Activated CD4-positive, CD25-positive, alpha-beta regulatory T cell treated with anti-CD3 and anti-CD28 coated beads, Interleukin-2, amount 50 U/mL, for 16 hours (primary cell): ENCODE results near the gene FPR1.

Experiments used
- DNase-seq: peaks from one replicate; pipeline ENCODE4 v3.0.0-alpha.2; 2020; ENCODE audit warnings: low read depth, low spot score

FPR1 gene

DNA sequence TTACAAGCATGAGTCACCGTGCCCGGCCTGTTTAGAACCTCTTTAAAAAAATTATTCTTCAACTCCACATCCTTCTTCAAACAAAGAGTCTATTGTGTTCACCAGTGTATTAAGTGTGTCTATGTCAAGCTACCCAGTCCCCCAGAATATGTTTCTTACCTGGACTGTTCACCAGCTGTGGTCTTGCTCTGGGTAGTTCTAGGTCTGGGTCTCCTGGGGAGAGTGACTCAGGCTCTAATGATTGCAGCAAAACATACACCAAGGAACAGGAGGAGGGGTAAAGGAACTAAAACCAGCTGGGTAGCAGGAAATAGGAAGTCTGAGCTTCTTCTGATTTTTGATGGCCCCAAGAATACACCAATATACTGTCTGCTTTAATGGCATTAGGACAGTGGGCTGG, at the start of gene FPR1:
TSS of gene FPR1 (minus strand) at position 224 of the 400 bp plus-strand sequence. CDS start 4,884 bp downstream, outside the sequence.
- no peak for DNase-seq

DNA sequence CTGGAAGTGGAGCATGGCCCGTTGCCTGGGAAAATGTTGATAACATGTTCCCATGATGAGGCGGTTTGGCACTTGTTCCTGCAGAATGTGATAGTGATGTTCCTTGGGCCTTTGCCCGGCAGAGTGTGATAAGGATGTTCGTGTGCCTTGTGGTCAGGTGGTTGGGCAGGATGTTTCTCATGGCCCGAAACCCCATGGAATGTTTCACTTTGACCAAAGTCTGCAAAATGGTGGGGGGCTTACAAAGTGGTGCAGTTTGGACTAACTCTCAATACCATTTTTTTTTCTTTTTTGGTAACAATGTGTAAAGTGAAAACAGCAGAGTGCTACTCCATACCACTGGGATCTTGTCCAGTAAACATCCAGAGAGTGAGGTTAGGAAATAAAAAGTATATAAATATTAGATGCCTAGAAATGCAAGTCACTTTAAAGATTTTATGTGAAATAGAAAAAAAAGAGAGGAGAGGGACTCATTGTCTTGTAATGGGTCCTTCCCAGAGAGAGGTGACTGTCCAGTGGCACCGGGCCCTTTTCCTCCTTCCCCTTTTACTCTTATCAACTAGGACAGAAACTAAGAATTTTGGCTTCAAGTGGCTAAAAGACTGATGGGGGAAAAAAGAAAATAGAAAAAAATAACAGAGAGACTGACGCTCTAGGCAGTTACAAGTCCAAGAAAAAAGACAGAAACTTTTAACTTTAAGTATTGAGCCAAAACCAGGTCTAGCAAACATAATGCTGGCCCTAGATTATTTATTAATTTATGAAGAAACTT, 49.0 kb upstream of the FPR1 start:
- no peak for DNase-seq

GRCh38 chr19:51799774-51800472, 48.2 kb upstream of the FPR1 start:
- DNase-seq: no peak

- DNase-seq: no peak
These were observed 47.5 kb upstream of the FPR1 start for GRCh38 chr19:51799034-51799773.

- no peak for DNase-seq
These were observed 46.4 kb upstream of the FPR1 start for GRCh38 chr19:51798062-51798461.

DNA sequence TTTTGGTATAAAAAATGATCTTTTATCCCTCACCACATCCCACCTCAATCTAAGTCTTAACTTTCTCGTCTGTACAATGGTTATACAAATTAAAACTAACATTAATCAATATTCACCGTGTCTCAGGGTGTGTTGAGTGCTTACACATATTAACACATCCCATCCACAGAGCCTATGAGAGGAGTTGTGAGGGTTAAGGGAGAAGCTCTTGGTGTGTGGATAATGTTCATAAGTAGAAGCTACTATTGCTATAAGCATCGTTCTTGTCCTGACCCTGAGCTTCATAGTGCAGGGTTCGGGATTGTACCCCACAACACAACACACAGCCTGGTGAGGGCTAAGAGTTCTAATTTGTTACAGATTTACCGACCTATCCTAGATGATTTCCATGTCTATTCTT, 45.8 kb upstream of the FPR1 start:
- no peak for DNase-seq

DNA sequence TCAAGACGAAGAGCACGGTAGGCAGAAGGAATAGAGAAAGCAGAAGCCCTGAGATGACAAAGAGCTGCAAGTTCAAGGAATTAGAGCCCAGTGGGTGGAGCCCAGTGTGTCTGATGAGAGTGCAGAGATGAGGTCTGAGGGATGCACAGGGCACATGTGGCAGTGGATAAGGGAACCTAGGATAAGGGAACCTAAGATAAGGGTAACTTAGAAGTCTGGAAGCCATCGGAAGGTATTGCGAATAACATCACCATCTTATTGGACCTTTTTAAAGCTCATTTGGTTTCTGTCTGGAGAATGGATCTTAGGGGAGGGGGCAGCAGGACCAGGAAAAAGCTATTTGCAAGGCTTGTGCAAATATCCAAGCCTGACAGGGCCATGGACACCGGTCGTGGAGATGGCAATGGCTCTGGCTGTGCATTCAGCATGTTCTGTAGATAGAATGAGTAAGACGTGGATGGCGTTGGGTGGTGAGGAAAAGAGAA, 44.6 kb upstream of the FPR1 start:
- DNase-seq: no peak

DNA sequence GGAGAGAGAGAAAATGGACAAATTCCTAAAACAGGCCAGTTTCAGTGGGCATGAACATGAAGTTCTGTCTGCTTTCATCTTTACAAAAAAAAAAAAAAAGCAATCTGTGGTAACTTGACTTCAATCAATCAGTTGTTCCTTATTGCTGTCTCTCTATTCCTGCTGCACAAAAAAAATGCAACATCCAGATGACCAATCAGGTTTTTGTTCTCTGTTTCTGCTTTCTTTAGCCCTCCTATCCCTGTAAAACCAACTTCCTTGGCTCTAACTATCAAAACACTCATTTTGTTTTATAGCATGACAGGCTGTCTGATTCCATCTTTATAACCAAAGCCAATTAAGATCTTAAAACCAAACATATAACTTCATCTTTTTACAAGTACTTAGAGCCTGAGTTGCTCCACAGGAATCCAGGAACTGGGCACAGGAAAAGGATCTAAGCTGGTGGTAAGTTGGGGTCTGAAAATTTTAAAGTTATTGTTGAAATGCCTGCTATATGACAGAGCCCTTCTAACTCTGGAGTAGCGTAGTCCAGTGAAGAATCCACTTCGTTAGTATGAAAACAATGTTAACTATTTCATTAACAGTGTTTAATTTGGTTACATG, 43.3 kb upstream of the FPR1 start, which contains the start of gene FPR3:
TSS of gene FPR3 (plus strand) at position 273 of the 606 bp plus-strand sequence. CDS start 28,592 bp downstream, outside the sequence.
- no peak for DNase-seq

DNA sequence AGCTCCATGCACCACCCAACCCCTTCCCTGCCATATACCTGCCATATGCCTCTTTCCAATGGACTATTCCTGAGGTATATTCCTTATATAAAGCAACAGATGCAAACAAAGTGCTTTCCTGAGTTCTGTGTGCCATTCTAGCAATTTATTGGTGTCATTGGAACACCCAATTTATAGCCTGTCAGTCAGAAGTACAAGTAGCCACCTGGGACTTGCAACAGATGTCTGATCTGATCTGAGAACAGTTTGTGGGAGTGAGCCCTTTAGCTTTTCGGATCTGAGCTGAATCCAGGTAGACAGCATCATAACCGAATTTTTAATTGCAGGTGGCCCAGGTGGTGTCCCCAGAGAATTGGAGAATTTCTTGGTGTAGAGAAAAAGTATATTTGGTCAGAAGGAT, 42.3 kb upstream of the FPR1 start:
- DNase-seq: no peak

- no peak for DNase-seq
These were observed 41.3 kb upstream of the FPR1 start for GRCh38 chr19:51792932-51793331.

GRCh38 chr19:51789061-51789795, 37.5 kb upstream of the FPR1 start:
- no peak for DNase-seq

GRCh38 chr19:51788029-51788428, 36.4 kb upstream of the FPR1 start:
- no peak for DNase-seq

- DNase-seq: no peak
These were observed 35.2 kb upstream of the FPR1 start for GRCh38 chr19:51786646-51787494.

DNA sequence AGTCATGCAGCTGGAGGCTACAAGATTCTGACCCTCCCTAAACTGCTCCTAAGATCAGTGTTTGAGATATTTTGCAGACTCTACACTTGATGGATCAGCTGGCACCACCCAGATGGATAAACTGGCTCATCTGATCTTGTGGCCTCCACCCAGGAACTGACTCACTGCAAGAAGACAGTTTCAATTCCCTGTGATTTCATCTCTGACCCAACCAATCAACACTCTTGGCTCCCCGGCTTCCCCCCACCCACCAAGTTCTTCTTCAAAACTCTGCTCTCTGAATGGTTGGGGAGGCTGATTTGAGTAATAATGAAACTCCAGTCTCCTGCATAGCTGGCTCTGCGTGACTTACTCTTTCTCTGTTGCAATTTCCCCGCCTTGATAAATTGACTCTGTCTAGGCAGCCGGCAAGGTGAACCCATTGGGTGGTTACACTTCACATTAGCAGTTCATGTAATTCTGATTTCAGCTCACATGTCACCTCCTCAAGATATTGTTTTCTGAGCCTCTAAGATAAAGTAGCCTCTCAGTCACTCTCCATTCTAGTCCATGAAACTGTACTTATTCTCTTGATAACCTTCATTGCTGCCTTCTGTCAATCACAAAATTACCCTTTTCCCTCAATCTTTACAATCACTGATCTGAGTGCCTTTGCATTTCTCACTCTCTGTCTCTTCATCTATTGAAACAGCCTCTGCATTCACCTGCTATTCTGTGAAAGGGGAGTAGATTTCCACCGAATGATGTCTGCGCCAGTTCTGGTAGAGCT, 33.4 kb upstream of the FPR1 start:
- DNase-seq: no peak

DNA sequence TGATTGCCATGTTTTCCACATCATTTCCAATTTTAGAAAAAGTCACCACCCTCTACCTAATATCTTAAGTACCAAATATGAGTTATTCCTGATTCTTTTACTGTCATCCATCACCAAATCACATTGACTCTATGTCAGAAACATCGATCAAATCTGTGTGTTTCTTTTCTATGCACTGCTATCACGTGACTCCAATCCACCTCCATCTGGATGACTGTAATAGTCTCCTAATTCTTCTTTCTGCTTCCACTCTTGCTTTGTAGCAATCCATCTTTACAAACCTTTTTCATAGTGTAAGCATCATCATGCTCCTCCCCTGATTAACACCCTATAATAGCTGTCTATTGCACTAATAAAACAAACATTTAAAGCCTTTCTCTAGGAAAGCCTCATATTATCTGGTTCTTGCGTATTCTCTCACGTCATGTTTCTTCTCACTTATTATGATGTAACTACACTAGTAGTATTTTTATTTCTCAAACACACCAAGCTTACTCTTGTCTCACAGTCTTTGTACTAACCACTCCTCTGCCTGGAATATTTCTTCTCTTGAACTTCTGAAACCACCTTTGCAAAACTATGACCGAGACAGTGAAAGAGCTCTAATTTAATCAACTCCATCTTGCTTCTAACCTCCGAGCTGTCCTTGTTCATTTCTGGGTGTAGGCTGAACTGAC, 32.6 kb upstream of the FPR1 start:
- no peak for DNase-seq

DNA sequence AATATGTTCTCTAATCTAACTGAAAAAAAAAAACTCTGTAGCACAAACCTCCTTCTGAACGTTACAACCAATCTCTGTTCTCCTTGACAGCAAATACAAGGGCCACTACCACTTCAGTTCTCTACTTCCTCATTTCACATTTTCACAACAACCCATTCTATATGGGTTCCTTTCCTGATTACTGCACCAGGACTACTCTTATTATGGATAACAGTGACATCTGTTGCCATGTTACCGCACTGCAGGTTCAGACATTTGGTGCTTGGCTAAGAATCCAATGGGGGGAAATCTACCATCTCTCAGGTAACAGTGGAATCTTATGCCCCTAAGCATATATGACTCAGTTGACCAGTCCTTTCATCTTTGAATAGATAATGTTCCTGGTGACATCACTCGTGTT, 31.7 kb upstream of the FPR1 start:
- no peak for DNase-seq

- DNase-seq: no peak
These were observed 30.3 kb upstream of the FPR1 start for GRCh38 chr19:51781999-51782398.

GRCh38 chr19:51780270-51780669, 28.6 kb upstream of the FPR1 start:
- DNase-seq: no peak

GRCh38 chr19:51779703-51780102, 28.0 kb upstream of the FPR1 start:
- no peak for DNase-seq
